ENCODE measurements around the gene RTN4RL1.

DNA sequence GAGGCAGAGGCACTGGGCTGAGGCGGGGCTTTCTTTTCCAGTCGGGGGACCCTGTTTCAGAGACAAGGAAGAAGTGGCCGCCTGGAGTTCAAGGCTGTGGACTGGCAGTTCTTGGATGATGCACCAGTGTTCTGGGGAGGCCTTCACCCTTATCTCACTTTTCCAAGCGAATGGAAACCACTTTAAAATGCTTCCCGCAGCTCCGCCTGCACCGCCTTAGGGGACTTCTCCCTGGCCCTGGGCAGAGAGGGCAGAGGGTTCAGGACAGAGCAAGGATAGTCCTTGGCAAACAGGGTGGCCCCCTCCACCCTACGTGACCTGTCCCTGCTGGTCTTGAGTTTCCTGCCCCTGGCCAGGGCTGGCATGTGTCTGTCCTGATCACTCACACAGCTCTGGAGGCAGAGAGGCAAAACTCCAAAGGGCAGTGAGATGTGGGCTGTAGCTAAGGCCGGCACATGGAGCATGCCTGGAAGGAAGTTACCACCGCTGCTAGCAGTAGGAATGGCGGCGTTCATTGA is 20.6 kb downstream of the RTN4RL1 start:
- TF ChIP-seq, protein P1, sequence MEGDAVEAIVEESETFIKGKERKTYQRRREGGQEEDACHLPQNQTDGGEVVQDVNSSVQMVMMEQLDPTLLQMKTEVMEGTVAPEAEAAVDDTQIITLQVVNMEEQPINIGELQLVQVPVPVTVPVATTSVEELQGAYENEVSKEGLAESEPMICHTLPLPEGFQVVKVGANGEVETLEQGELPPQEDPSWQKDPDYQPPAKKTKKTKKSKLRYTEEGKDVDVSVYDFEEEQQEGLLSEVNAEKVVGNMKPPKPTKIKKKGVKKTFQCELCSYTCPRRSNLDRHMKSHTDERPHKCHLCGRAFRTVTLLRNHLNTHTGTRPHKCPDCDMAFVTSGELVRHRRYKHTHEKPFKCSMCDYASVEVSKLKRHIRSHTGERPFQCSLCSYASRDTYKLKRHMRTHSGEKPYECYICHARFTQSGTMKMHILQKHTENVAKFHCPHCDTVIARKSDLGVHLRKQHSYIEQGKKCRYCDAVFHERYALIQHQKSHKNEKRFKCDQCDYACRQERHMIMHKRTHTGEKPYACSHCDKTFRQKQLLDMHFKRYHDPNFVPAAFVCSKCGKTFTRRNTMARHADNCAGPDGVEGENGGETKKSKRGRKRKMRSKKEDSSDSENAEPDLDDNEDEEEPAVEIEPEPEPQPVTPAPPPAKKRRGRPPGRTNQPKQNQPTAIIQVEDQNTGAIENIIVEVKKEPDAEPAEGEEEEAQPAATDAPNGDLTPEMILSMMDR (conservative IDR thresholded peaks at IDR 0.05; ENCODE audit: low read length) = no peak
- no peak for TF ChIP-seq EZH2phosphoT487 (IDR thresholded peaks at IDR 0.05; ENCODE audit: borderline replicate concordance, low read depth, low read length)
